Thyroid gland (tissue), 4 donors: ENCODE data around the gene ZNF205. TPM values are rescaled to one million over a fixed set of nuclear protein-coding genes. Genes with fewer than 3 reads are reported as not detected.
"Not testable (repeated sequence)": the region's sequence is repeated elsewhere in the genome, so short reads cannot be mapped to it uniquely, and the experiment has no call there.

Source experiments
- DNase-seq, 2 donors: peaks; one replicate each; pipeline ENCODE4 v3.0.0-alpha.2; 2019
- H3K27ac ChIP-seq, 3 donors: fragments of 200-600 bp; sonication (generic); 1 replicate in 2 of 3; 2 replicates in 1 of 3; pipeline ENCODE4 v1.5.1; 2016 to 2019; ENCODE audit warnings: mild to moderate bottlenecking in 1 of 3, moderate library complexity in 1 of 3
- H3K27me3 ChIP-seq: fragments of 200-600 bp; sonication (generic); one replicate; pipeline ENCODE4 v1.5.1; 2019
- H3K36me3 ChIP-seq, 2 donors: fragments of 200-600 bp; sonication (generic); one replicate each; pipeline ENCODE4 v1.5.1; 2016 to 2019
- H3K4me1 ChIP-seq, 2 donors: fragments of 200-600 bp; sonication (generic); one replicate each; pipeline ENCODE4 v1.5.1; 2017 to 2019
- H3K4me3 ChIP-seq, 3 donors: fragments of 200-600 bp; sonication (generic); replicated peaks in 1 of 3; 1 replicate in 2 of 3; 2 replicates in 1 of 3; pipeline ENCODE4 v1.5.1; 2016; ENCODE audit warnings: mild to moderate bottlenecking in 1 of 3
- H3K9me3 ChIP-seq: fragments of 200-600 bp; sonication (generic); one replicate; pipeline ENCODE4 v1.5.1; 2017
- POLR2A ChIP-seq, 2 donors: fragments of 450-650 bp; IDR thresholded peaks; one replicate each; pipeline ENCODE4 v1.6.1; 2017; ENCODE audit warnings: antibody characterized with exemption in 2 of 2, mild to moderate bottlenecking in 2 of 2, moderate library complexity in 1 of 2
- WGBS, 2 donors: methylation state at CpG; one replicate each; pipeline ENCODE4 v1.1.5; 2017; 5-methylcytosine and 5-hydroxymethylcytosine counted together
- intact Hi-C: fragments of 100-400 bp; cut with DNase I; formaldehyde crosslinking; loops from one replicate; pipeline ENCODE4 v1.15.1; 2023
- small RNA-seq: library from RNA; depleted of rRNA; stranded (forward); fragments of <200 nt; gene quantifications from one replicate; pipeline ENCODE3, GENCODE V24; 2016
- total RNA-seq, 4 donors: library from RNA; depleted of rRNA; stranded (reverse); fragments of >200 nt; gene quantifications; one replicate each; pipeline ENCODE4 v1.2.3, GENCODE V29; 2016
- TF ChIP-seq, protein P1 (sequence below), 6 experiments: fragments of 200-600 bp in 3 of 6; fragments of 450-650 bp in 3 of 6; sonication (generic) in 3 of 6; IDR thresholded peaks; one replicate each; pipeline ENCODE4 v1.5.1; 2016 to 2019; ENCODE audit warnings: antibody characterized with exemption in 6 of 6, mild to moderate bottlenecking in 2 of 6, inconsistent platforms in 1 of 6, moderate library complexity in 1 of 6

Gene ZNF205
- total RNA-seq, 4 donors from 2014 or later, result 18.5 to 28.9 (median 19.6) TPM

DNA sequence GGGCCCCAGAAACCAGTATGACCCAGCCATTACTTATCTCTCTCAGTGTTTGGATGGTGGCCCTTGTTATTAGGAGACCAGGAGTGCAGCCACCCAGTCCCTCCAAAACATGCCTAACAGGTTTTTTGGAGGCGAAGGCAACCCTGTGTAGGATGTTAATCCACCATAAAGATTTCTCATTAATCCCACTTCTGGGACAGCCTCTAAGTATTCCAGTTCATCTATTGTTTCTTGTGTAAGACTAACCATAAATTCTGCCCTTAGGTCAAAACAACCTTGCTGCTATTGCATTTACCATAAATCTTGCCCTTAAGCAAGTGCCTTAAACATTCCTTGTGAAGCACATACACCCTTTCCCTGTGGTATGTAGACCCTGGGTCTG is 54.1 kb downstream of the ZNF205 start:
- Histone ChIP-seq H3K27me3 (peaks cover 25% of the 10 kb centered on the region), H3K27ac (no peak overlapping the region), H3K36me3 (no peaks in the 10 kb centered on the region), H3K4me3 (no peak overlapping the region), H3K9me3 (no peaks in the 10 kb centered on the region), H3K4me1 (peaks cover 9 to 14% of the 10 kb centered on the region in 2 donors)
- TF ChIP-seq, protein P1, sequence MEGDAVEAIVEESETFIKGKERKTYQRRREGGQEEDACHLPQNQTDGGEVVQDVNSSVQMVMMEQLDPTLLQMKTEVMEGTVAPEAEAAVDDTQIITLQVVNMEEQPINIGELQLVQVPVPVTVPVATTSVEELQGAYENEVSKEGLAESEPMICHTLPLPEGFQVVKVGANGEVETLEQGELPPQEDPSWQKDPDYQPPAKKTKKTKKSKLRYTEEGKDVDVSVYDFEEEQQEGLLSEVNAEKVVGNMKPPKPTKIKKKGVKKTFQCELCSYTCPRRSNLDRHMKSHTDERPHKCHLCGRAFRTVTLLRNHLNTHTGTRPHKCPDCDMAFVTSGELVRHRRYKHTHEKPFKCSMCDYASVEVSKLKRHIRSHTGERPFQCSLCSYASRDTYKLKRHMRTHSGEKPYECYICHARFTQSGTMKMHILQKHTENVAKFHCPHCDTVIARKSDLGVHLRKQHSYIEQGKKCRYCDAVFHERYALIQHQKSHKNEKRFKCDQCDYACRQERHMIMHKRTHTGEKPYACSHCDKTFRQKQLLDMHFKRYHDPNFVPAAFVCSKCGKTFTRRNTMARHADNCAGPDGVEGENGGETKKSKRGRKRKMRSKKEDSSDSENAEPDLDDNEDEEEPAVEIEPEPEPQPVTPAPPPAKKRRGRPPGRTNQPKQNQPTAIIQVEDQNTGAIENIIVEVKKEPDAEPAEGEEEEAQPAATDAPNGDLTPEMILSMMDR (IDR thresholded peaks at IDR 0.05), result no peak
- no peak for TF ChIP-seq POLR2A (IDR thresholded peaks at IDR 0.05)
- no peak for DNase-seq
- 17 to 19% methylated on average over 1 of the region's 1 CpG for WGBS, 2 donors
- intact Hi-C loops, result loop anchor here (10.0 kb wide), 1 partner anchor 52 kb away; the partner anchor contains the start of gene ZNF205

DNA sequence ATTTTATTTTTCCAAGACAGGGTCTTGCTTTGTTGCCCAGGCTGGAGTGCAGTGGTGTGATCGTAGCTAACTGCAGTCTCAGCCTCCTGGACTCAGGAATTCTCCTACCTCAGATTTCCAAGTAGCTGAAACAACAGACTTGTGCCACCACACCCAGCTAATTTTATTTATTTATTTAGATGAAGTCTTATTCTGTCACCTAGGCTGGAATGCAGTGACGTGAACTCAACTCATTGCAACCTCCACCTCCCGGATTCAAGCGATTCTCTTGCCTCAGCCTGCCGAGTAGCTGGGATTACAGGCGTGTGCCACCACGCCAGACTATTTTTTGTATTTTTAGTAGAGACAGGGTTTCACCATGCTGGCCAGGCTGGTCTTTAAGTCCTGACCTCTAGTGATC is 56.3 kb downstream of the ZNF205 start:
- Histone ChIP-seq H3K4me1 (peaks cover 9 to 17% of the 10 kb centered on the region in 2 donors), H3K27me3 (peaks cover 46% of the 10 kb centered on the region)
- DNase-seq, H3K36me3 ChIP-seq, H3K4me3 ChIP-seq, H3K27ac ChIP-seq, H3K9me3 ChIP-seq: not testable (repeated sequence)
- 80 to 83% methylated on average over 7 of the region's 7 CpGs for WGBS, 2 donors
- intact Hi-C loops, result loop anchor here (10.0 kb wide), 1 partner anchor 54 kb away; the partner anchor contains the start of gene ZNF205

Small RNAs within 50 kb of the gene (small RNA-seq; reads per million reads assigned to genes)
- not detected for gene RNU1-22P

Other genes with a start within 250 kb of the ZNF205 start
- gene FLYWCH2, start 229.4 kb upstream of the ZNF205 start, total RNA-seq, result 10 to 100 TPM; 58.4 to 89.3 (median 73.8) TPM
- gene FLYWCH1, start 200.7 kb upstream of the ZNF205 start, total RNA-seq, result 10 to 100 TPM; 31.3 to 49.8 (median 41.5) TPM
- not detected for gene KREMEN2, start 148.3 kb upstream of the ZNF205 start, total RNA-seq
- gene PAQR4, start 143.2 kb upstream of the ZNF205 start, total RNA-seq, result 1 to 10 TPM; 2.8 to 5.6 (median 3.3) TPM
- under 1 TPM in 2 of 4 donors, not detected in 2; 0.81 to 0.88 TPM for gene PKMYT1, start 132.1 kb upstream of the ZNF205 start, total RNA-seq
- gene CLDN9, start 99.7 kb upstream of the ZNF205 start, total RNA-seq, result under 1 TPM in 1 of 4 donors, not detected in 3; 0.33 TPM
- not detected for gene CLDN6, start 94.4 kb upstream of the ZNF205 start, total RNA-seq
- 100 to 1,000 TPM in 1 of 4 donors, 10 to 100 TPM in 3; 47.9 to 110 (median 67.0) TPM for gene TNFRSF12A, start 92.2 kb upstream of the ZNF205 start, total RNA-seq
- 10 to 100 TPM; 10.1 to 51.7 (median 29.7) TPM for gene HCFC1R1, start 88.6 kb upstream of the ZNF205 start, total RNA-seq
- 10 to 100 TPM; 16.5 to 19.1 (median 17.6) TPM for gene THOC6, start 88.6 kb upstream of the ZNF205 start, total RNA-seq
- 10 to 100 TPM in 3 of 4 donors, 1 to 10 TPM in 1; 7.3 to 17.8 (median 14.6) TPM for gene BICDL2, start 75.6 kb upstream of the ZNF205 start, total RNA-seq
- 1 to 10 TPM in 1 of 4 donors, under 1 TPM in 3; 0.49 to 1.6 (median 0.70) TPM for gene MMP25, start 66.0 kb upstream of the ZNF205 start, total RNA-seq
- gene IL32, start 46.9 kb upstream of the ZNF205 start, total RNA-seq, result 10 to 100 TPM; 24.0 to 53.6 (median 28.9) TPM
- not detected for gene ZSCAN10, start 13.3 kb upstream of the ZNF205 start, total RNA-seq
- gene ZNF213, start 22.4 kb downstream of the ZNF205 start, total RNA-seq, result 10 to 100 TPM in 1 of 4 donors, 1 to 10 TPM in 3; 5.2 to 10.2 (median 8.7) TPM
- gene OR1F1, start 75.6 kb downstream of the ZNF205 start, total RNA-seq, result not detected
- gene ZNF200, start 122.6 kb downstream of the ZNF205 start, total RNA-seq, result 10 to 100 TPM in 2 of 4 donors, 1 to 10 TPM in 2; 6.4 to 10.8 (median 9.4) TPM
- gene MEFV, start 144.0 kb downstream of the ZNF205 start, total RNA-seq, result 1 to 10 TPM in 1 of 4 donors, under 1 TPM in 3; 0.22 to 2.2 (median 0.54) TPM
- gene ZNF263, start 170.9 kb downstream of the ZNF205 start, total RNA-seq, result 10 to 100 TPM; 44.6 to 62.2 (median 60.6) TPM
- 10 to 100 TPM in 3 of 4 donors, 1 to 10 TPM in 1; 8.6 to 16.2 (median 12.7) TPM for gene TIGD7, start 192.8 kb downstream of the ZNF205 start, total RNA-seq
- 10 to 100 TPM; 36.5 to 61.5 (median 45.7) TPM for gene ZNF75A, start 192.9 kb downstream of the ZNF205 start, total RNA-seq
- 1 to 10 TPM in 2 of 4 donors, under 1 TPM in 1, not detected in 1; 0.68 to 2.0 (median 1.1) TPM for gene OR2C1, start 243.3 kb downstream of the ZNF205 start, total RNA-seq